Tibial nerve (tissue), 4 donors: ENCODE data around the gene RNF217. TPM values are rescaled to one million over a fixed set of nuclear protein-coding genes. Genes with fewer than 3 reads are reported as not detected.
"Not testable (repeated sequence)": the region's sequence is repeated elsewhere in the genome, so short reads cannot be mapped to it uniquely, and the experiment has no call there.

Source experiments
- DNase-seq, 2 donors: peaks; one replicate each; pipeline ENCODE4 v3.0.0-alpha.2; 2019; ENCODE audit warnings: low spot score in 2 of 2
- H3K27ac ChIP-seq, 4 donors: fragments of 200-600 bp; sonication (generic) in 3 of 4; one replicate each; pipeline ENCODE4 v1.5.1; 2017 to 2019; ENCODE audit warnings: mild to moderate bottlenecking in 1 of 4
- H3K27me3 ChIP-seq, 2 donors: fragments of 200-600 bp; sonication (generic) in 1 of 2; one replicate each; pipeline versions ENCODE4 v1.5.1 to v1.6.0; 2017 to 2019
- H3K36me3 ChIP-seq, 3 donors: fragments of 200-600 bp; sonication (generic); one replicate each; pipeline ENCODE4 v1.5.1; 2018 to 2019
- H3K4me1 ChIP-seq, 4 donors: fragments of 200-600 bp; sonication (generic) in 3 of 4; one replicate each; pipeline ENCODE4 v1.5.1; 2017 to 2019
- H3K4me3 ChIP-seq, 4 donors: fragments of 200-600 bp; sonication (generic) in 3 of 4; one replicate each; pipeline ENCODE4 v1.5.1; 2017 to 2019; ENCODE audit warnings: mild to moderate bottlenecking in 1 of 4, moderate library complexity in 1 of 4
- H3K9me3 ChIP-seq, 4 donors: fragments of 200-600 bp; sonication (generic) in 3 of 4; one replicate each; pipeline ENCODE4 v1.5.1; 2017 to 2019
- CTCF ChIP-seq, 5 experiments: fragments of 200-600 bp in 3 of 5; fragments of 450-650 bp in 2 of 5; sonication (generic) in 3 of 5; IDR thresholded peaks; one replicate each; pipeline ENCODE4 v1.5.1; 2016 to 2019; ENCODE audit warnings: antibody characterized with exemption in 5 of 5, mild to moderate bottlenecking in 3 of 5, moderate library complexity in 2 of 5
- EP300 ChIP-seq, 2 donors: sonication (generic); formaldehyde crosslinking; IDR thresholded peaks; one replicate each; pipeline ENCODE4 v1.6.1; 2017; ENCODE audit warnings: antibody characterized with exemption in 2 of 2, mild to moderate bottlenecking in 1 of 2
- POLR2A ChIP-seq, 2 donors: fragments of 450-650 bp; IDR thresholded peaks; one replicate each; pipeline ENCODE4 v1.6.1; 2017; ENCODE audit warnings: antibody characterized with exemption in 2 of 2, mild to moderate bottlenecking in 2 of 2, moderate library complexity in 2 of 2
- WGBS, 2 donors: methylation state at CpG; one replicate each; pipeline ENCODE4 v1.1.5; 2018; 5-methylcytosine and 5-hydroxymethylcytosine counted together
- total RNA-seq, 4 donors: library from RNA; depleted of rRNA; stranded (reverse); fragments of >200 nt; gene quantifications; one replicate each; pipeline ENCODE4 v1.1.0, GENCODE V29; 2016

The RNF217 gene
- total RNA-seq, 4 donors from 2014 or later: 26.7 to 40.2 (median 35.5) TPM

GRCh38 chr6:124962639-124963415 is 590 bp downstream of the RNF217 start:
- H3K27me3 ChIP-seq: no peaks in the 10 kb centered on the region
- H3K4me3 ChIP-seq: peak overlapping the region; percentile 71 to 91 (median 86)
- H3K36me3 ChIP-seq: peaks cover 0 to 4% (median 0%) of the 10 kb centered on the region in 3 donors
- H3K9me3 ChIP-seq: no peaks in the 10 kb centered on the region
- peak overlapping the region; percentile 90 to 97 (median 96) for H3K27ac ChIP-seq
- TF ChIP-seq CTCF (IDR thresholded peaks at IDR 0.05) (peak in 2 of 5 experiments; percentile 9 to 29), EP300 (IDR thresholded peaks at IDR 0.05) (no peak)
- H3K4me1 ChIP-seq: peaks cover 0 to 53% (median 12%) of the 10 kb centered on the region in 4 donors
- peak in 1 of 2 donors; percentile 18 for DNase-seq
- whole genome bisulfite sequencing, 2 donors: 1 to 2% methylated on average over 41 to 45 of the region's 65 CpGs

- peaks cover 0 to 9% (median 0%) of the 10 kb centered on the region in 3 donors for H3K36me3 ChIP-seq
- WGBS, 2 donors: 2 to 5% methylated on average over 9 of the region's 9 CpGs
- no peaks in the 10 kb centered on the region for H3K9me3 ChIP-seq
- no peaks in the 10 kb centered on the region for H3K27me3 ChIP-seq
- DNase-seq: no peak
- peaks cover 0 to 59% (median 12%) of the 10 kb centered on the region in 4 donors for H3K4me1 ChIP-seq
- peak overlapping the region; percentile 71 to 91 (median 86) for H3K4me3 ChIP-seq
- no peak for TF ChIP-seq CTCF (IDR thresholded peaks at IDR 0.05)
- TF ChIP-seq POLR2A (IDR thresholded peaks at IDR 0.05): no peak
- TF ChIP-seq EP300 (IDR thresholded peaks at IDR 0.05): no peak
- peak overlapping the region; percentile 90 to 97 (median 96) for H3K27ac ChIP-seq
Observed at GRCh38 chr6:124963416-124963785, 1.2 kb downstream of the RNF217 start.

- H3K36me3 ChIP-seq: peaks cover 0 to 10% (median 0%) of the 10 kb centered on the region in 3 donors
- peak in 1 of 2 donors; percentile 77 for DNase-seq
- no peaks in the 10 kb centered on the region for H3K27me3 ChIP-seq
- WGBS, 2 donors: 16 to 20% methylated on average over 6 of the region's 6 CpGs
- H3K9me3 ChIP-seq: no peaks in the 10 kb centered on the region
- peaks cover 0 to 64% (median 12%) of the 10 kb centered on the region in 4 donors for H3K4me1 ChIP-seq
- TF ChIP-seq EP300 (IDR thresholded peaks at IDR 0.05) (peak in 1 of 2 donors; percentile 88), POLR2A (IDR thresholded peaks at IDR 0.05) (peak; percentile 12 to 14), CTCF (IDR thresholded peaks at IDR 0.05) (no peak)
- peak overlapping the region; percentile 71 to 91 (median 86) for H3K4me3 ChIP-seq
- peak overlapping the region; percentile 90 to 97 (median 96) for H3K27ac ChIP-seq
Observed at GRCh38 chr6:124963831-124964763, 1.9 kb downstream of the RNF217 start.

GRCh38 chr6:124964764-124965105 is 2.5 kb downstream of the RNF217 start:
- Histone ChIP-seq H3K27ac (peak overlapping the region in 3 of 4 donors; percentile 90 to 96 (median 96)), H3K27me3 (no peaks in the 10 kb centered on the region), H3K36me3 (peaks cover 0 to 10% (median 0%) of the 10 kb centered on the region in 3 donors), H3K9me3 (no peaks in the 10 kb centered on the region), H3K4me1 (peaks cover 0 to 64% (median 12%) of the 10 kb centered on the region in 4 donors), H3K4me3 (peak overlapping the region; percentile 15 to 91 (median 86))
- DNase-seq: no peak
- WGBS, 2 donors: 63 to 75% methylated on average over 3 of the region's 3 CpGs
- TF ChIP-seq CTCF (IDR thresholded peaks at IDR 0.05): no peak
- TF ChIP-seq EP300 (IDR thresholded peaks at IDR 0.05): no peak
- no peak for TF ChIP-seq POLR2A (IDR thresholded peaks at IDR 0.05)

GRCh38 chr6:124965424-124965850 is 3.2 kb downstream of the RNF217 start:
- WGBS, 2 donors: 82 to 89% methylated on average over 3 of the region's 3 CpGs
- H3K4me3 ChIP-seq: not testable (repeated sequence)

More at GRCh38 chr6:124965424-124965850, 3.2 kb downstream of the RNF217 start:
- Histone ChIP-seq H3K36me3 (peaks cover 0 to 10% (median 0%) of the 10 kb centered on the region in 3 donors), H3K4me1 (peaks cover 0 to 64% (median 11%) of the 10 kb centered on the region in 4 donors)
- not testable (repeated sequence) for H3K9me3 ChIP-seq, H3K27ac ChIP-seq, H3K27me3 ChIP-seq, DNase-seq
